ENCODE measurements around the gene MALSU1. TPM values are rescaled to one million over a fixed set of nuclear protein-coding genes. Genes with fewer than 3 reads are reported as not detected.
"Not testable (repeated sequence)": the region's sequence is repeated elsewhere in the genome, so short reads cannot be mapped to it uniquely, and the experiment has no call there.

MALSU1 gene
- total and polyA plus RNA-seq, 2 donors, result 33.1 to 42.3 TPM

GRCh38 chr7:23312141-23312540 is 13.0 kb downstream of the MALSU1 start:
- not testable (repeated sequence) for H3K4me1 ChIP-seq (ENCODE audit: control insufficient read depth in 2 of 2, insufficient read depth in 2 of 2, low read length in 2 of 2); H3K4me3 ChIP-seq (ENCODE audit: low read length in 2 of 2); H3K27ac ChIP-seq (ENCODE audit: low read depth in 1 of 2, low read length in 1 of 2); H3K9me3 ChIP-seq (ENCODE audit: control insufficient read depth in 2 of 2, insufficient read depth in 1 of 2, low read length in 1 of 2); H3K27me3 ChIP-seq (ENCODE audit: control insufficient read depth in 2 of 2, insufficient read depth in 1 of 2, low read length in 1 of 2); DNase-seq (ENCODE audit: low read depth in 6 of 9, low spot score in 9 of 9)
- peaks cover 14 to 57% of the 10 kb centered on the region in 2 donors for H3K36me3 ChIP-seq (ENCODE audit: control insufficient read depth in 2 of 2, insufficient read depth in 2 of 2, low read length in 1 of 2)
- WGBS, result 23% methylated on average over 2 of the region's 2 CpGs

GRCh38 chr7:23315366-23315765 is 16.2 kb downstream of the MALSU1 start:
- no peak for DNase-seq (ENCODE audit: low read depth in 6 of 9, low spot score in 9 of 9)
- Histone ChIP-seq H3K27me3 (ENCODE audit: control insufficient read depth in 2 of 2, insufficient read depth in 1 of 2, low read length in 1 of 2) (no peaks in the 10 kb centered on the region), H3K36me3 (ENCODE audit: control insufficient read depth in 2 of 2, insufficient read depth in 2 of 2, low read length in 1 of 2) (peaks cover 0 to 59% of the 10 kb centered on the region in 2 donors), H3K27ac (ENCODE audit: low read depth in 1 of 2, low read length in 1 of 2) (no peak overlapping the region), H3K4me3 (ENCODE audit: low read length in 2 of 2) (no peak overlapping the region), H3K4me1 (ENCODE audit: control insufficient read depth in 2 of 2, insufficient read depth in 2 of 2, low read length in 2 of 2) (no peaks in the 10 kb centered on the region), H3K9me3 (ENCODE audit: control insufficient read depth in 2 of 2, insufficient read depth in 1 of 2, low read length in 1 of 2) (no peaks in the 10 kb centered on the region)
- 64% methylated on average over 7 of the region's 7 CpGs for WGBS

- Histone ChIP-seq H3K27me3 (ENCODE audit: control insufficient read depth in 2 of 2, insufficient read depth in 1 of 2, low read length in 1 of 2) (no peaks in the 10 kb centered on the region), H3K36me3 (ENCODE audit: control insufficient read depth in 2 of 2, insufficient read depth in 2 of 2, low read length in 1 of 2) (peaks cover 0 to 35% of the 10 kb centered on the region in 2 donors), H3K4me3 (ENCODE audit: low read length in 2 of 2) (no peak overlapping the region), H3K9me3 (ENCODE audit: control insufficient read depth in 2 of 2, insufficient read depth in 1 of 2, low read length in 1 of 2) (no peaks in the 10 kb centered on the region), H3K4me1 (ENCODE audit: control insufficient read depth in 2 of 2, insufficient read depth in 2 of 2, low read length in 2 of 2) (no peaks in the 10 kb centered on the region), H3K27ac (ENCODE audit: low read depth in 1 of 2, low read length in 1 of 2) (no peak overlapping the region)
- DNase-seq (ENCODE audit: low read depth in 6 of 9, low spot score in 9 of 9), result no peak
- WGBS, result 98% methylated on average over 1 of the region's 1 CpG
Measured at GRCh38 chr7:23331132-23331531, 32.0 kb downstream of the MALSU1 start.

- no peak overlapping the region for H3K4me3 ChIP-seq (ENCODE audit: low read length in 2 of 2)
- no peaks in the 10 kb centered on the region for H3K4me1 ChIP-seq (ENCODE audit: control insufficient read depth in 2 of 2, insufficient read depth in 2 of 2, low read length in 2 of 2)
- DNase-seq (ENCODE audit: low read depth in 6 of 9, low spot score in 9 of 9), result no peak
- no peaks in the 10 kb centered on the region for H3K27me3 ChIP-seq (ENCODE audit: control insufficient read depth in 2 of 2, insufficient read depth in 1 of 2, low read length in 1 of 2)
- H3K9me3 ChIP-seq (ENCODE audit: control insufficient read depth in 2 of 2, insufficient read depth in 1 of 2, low read length in 1 of 2), result no peaks in the 10 kb centered on the region
- no peak overlapping the region for H3K27ac ChIP-seq (ENCODE audit: low read depth in 1 of 2, low read length in 1 of 2)
- peaks cover 0 to 35% of the 10 kb centered on the region in 2 donors for H3K36me3 ChIP-seq (ENCODE audit: control insufficient read depth in 2 of 2, insufficient read depth in 2 of 2, low read length in 1 of 2)
Measured at GRCh38 chr7:23332193-23332592, 33.1 kb downstream of the MALSU1 start.

GRCh38 chr7:23332910-23333612 is 33.9 kb downstream of the MALSU1 start:
- DNase-seq (ENCODE audit: low read depth in 6 of 9, low spot score in 9 of 9), result no peak

GRCh38 chr7:23333671-23334246 is 34.6 kb downstream of the MALSU1 start:
- Histone ChIP-seq H3K27me3 (ENCODE audit: control insufficient read depth in 2 of 2, insufficient read depth in 1 of 2, low read length in 1 of 2) (no peaks in the 10 kb centered on the region), H3K9me3 (ENCODE audit: control insufficient read depth in 2 of 2, insufficient read depth in 1 of 2, low read length in 1 of 2) (no peaks in the 10 kb centered on the region), H3K27ac (ENCODE audit: low read depth in 1 of 2, low read length in 1 of 2) (no peak overlapping the region), H3K4me1 (ENCODE audit: control insufficient read depth in 2 of 2, insufficient read depth in 2 of 2, low read length in 2 of 2) (no peaks in the 10 kb centered on the region), H3K36me3 (ENCODE audit: control insufficient read depth in 2 of 2, insufficient read depth in 2 of 2, low read length in 1 of 2) (peaks cover 0 to 44% of the 10 kb centered on the region in 2 donors), H3K4me3 (ENCODE audit: low read length in 2 of 2) (no peak overlapping the region)
- no peak for DNase-seq (ENCODE audit: low read depth in 6 of 9, low spot score in 9 of 9)
- 93% methylated on average over 9 of the region's 9 CpGs for WGBS

More at GRCh38 chr7:23332910-23333612, 33.9 kb downstream of the MALSU1 start:
- H3K4me3 ChIP-seq (ENCODE audit: low read length in 2 of 2), result no peak overlapping the region
- peak overlapping the region in 1 of 2 donors; percentile 18 for H3K27ac ChIP-seq (ENCODE audit: low read depth in 1 of 2, low read length in 1 of 2)
- no peaks in the 10 kb centered on the region for H3K9me3 ChIP-seq (ENCODE audit: control insufficient read depth in 2 of 2, insufficient read depth in 1 of 2, low read length in 1 of 2)
- peaks cover 0 to 40% of the 10 kb centered on the region in 2 donors for H3K36me3 ChIP-seq (ENCODE audit: control insufficient read depth in 2 of 2, insufficient read depth in 2 of 2, low read length in 1 of 2)
- 94% methylated on average over 4 of the region's 4 CpGs for WGBS
- H3K27me3 ChIP-seq (ENCODE audit: control insufficient read depth in 2 of 2, insufficient read depth in 1 of 2, low read length in 1 of 2), result no peaks in the 10 kb centered on the region
- no peaks in the 10 kb centered on the region for H3K4me1 ChIP-seq (ENCODE audit: control insufficient read depth in 2 of 2, insufficient read depth in 2 of 2, low read length in 2 of 2)

GRCh38 chr7:23334482-23335056 is 35.4 kb downstream of the MALSU1 start:
- DNase-seq (ENCODE audit: low read depth in 6 of 9, low spot score in 9 of 9), result no peak
- H3K4me3 ChIP-seq (ENCODE audit: low read length in 2 of 2), result no peak overlapping the region
- peaks cover 0 to 47% of the 10 kb centered on the region in 2 donors for H3K36me3 ChIP-seq (ENCODE audit: control insufficient read depth in 2 of 2, insufficient read depth in 2 of 2, low read length in 1 of 2)
- no peaks in the 10 kb centered on the region for H3K27me3 ChIP-seq (ENCODE audit: control insufficient read depth in 2 of 2, insufficient read depth in 1 of 2, low read length in 1 of 2)
- 89% methylated on average over 5 of the region's 5 CpGs for WGBS
- H3K4me1 ChIP-seq (ENCODE audit: control insufficient read depth in 2 of 2, insufficient read depth in 2 of 2, low read length in 2 of 2), result no peaks in the 10 kb centered on the region
- H3K27ac ChIP-seq (ENCODE audit: low read depth in 1 of 2, low read length in 1 of 2), result no peak overlapping the region
- no peaks in the 10 kb centered on the region for H3K9me3 ChIP-seq (ENCODE audit: control insufficient read depth in 2 of 2, insufficient read depth in 1 of 2, low read length in 1 of 2)

GRCh38 chr7:23335136-23335535 is 36.0 kb downstream of the MALSU1 start:
- Histone ChIP-seq H3K27ac (ENCODE audit: low read depth in 1 of 2, low read length in 1 of 2) (no peak overlapping the region), H3K9me3 (ENCODE audit: control insufficient read depth in 2 of 2, insufficient read depth in 1 of 2, low read length in 1 of 2) (no peaks in the 10 kb centered on the region), H3K4me3 (ENCODE audit: low read length in 2 of 2) (no peak overlapping the region), H3K27me3 (ENCODE audit: control insufficient read depth in 2 of 2, insufficient read depth in 1 of 2, low read length in 1 of 2) (no peaks in the 10 kb centered on the region), H3K36me3 (ENCODE audit: control insufficient read depth in 2 of 2, insufficient read depth in 2 of 2, low read length in 1 of 2) (peaks cover 0 to 50% of the 10 kb centered on the region in 2 donors), H3K4me1 (ENCODE audit: control insufficient read depth in 2 of 2, insufficient read depth in 2 of 2, low read length in 2 of 2) (no peaks in the 10 kb centered on the region)
- 92% methylated on average over 2 of the region's 2 CpGs for WGBS
- DNase-seq (ENCODE audit: low read depth in 6 of 9, low spot score in 9 of 9), result no peak

GRCh38 chr7:23335621-23336020 is 36.5 kb downstream of the MALSU1 start:
- no peaks in the 10 kb centered on the region for H3K27me3 ChIP-seq (ENCODE audit: control insufficient read depth in 2 of 2, insufficient read depth in 1 of 2, low read length in 1 of 2)
- peaks cover 0 to 54% of the 10 kb centered on the region in 2 donors for H3K36me3 ChIP-seq (ENCODE audit: control insufficient read depth in 2 of 2, insufficient read depth in 2 of 2, low read length in 1 of 2)
- WGBS, result 61% methylated on average over 6 of the region's 6 CpGs
- H3K9me3 ChIP-seq (ENCODE audit: control insufficient read depth in 2 of 2, insufficient read depth in 1 of 2, low read length in 1 of 2), result no peaks in the 10 kb centered on the region
- DNase-seq (ENCODE audit: low read depth in 6 of 9, low spot score in 9 of 9), result no peak
- no peak overlapping the region for H3K27ac ChIP-seq (ENCODE audit: low read depth in 1 of 2, low read length in 1 of 2)
- H3K4me1 ChIP-seq (ENCODE audit: control insufficient read depth in 2 of 2, insufficient read depth in 2 of 2, low read length in 2 of 2), result no peaks in the 10 kb centered on the region
- H3K4me3 ChIP-seq (ENCODE audit: low read length in 2 of 2), result no peak overlapping the region
